ENCODE results near the gene ZNF20.
"Not testable (repeated sequence)": the region's sequence is repeated elsewhere in the genome, so short reads cannot be mapped to it uniquely, and the experiment has no call there.

The ZNF20 gene

GRCh38 chr19:12111943-12112637 is 28.1 kb downstream of the ZNF20 start:
- no peak for DNase-seq

- no peak for DNase-seq
These were observed 29.0 kb downstream of the ZNF20 start for GRCh38 chr19:12111176-12111575.

GRCh38 chr19:12103909-12104308 is 36.2 kb downstream of the ZNF20 start:
- not testable (repeated sequence) for DNase-seq

- DNase-seq: no peak
These were observed 42.1 kb downstream of the ZNF20 start for GRCh38 chr19:12098040-12098439.

GRCh38 chr19:12095111-12095790 is 44.9 kb downstream of the ZNF20 start:
- no peak for DNase-seq

- DNase-seq: no peak
These were observed 46.4 kb downstream of the ZNF20 start for GRCh38 chr19:12093777-12094176.

GRCh38 chr19:12092956-12093355 is 47.2 kb downstream of the ZNF20 start:
- DNase-seq: no peak

GRCh38 chr19:12092065-12092867 is 47.9 kb downstream of the ZNF20 start:
- no peak for DNase-seq

GRCh38 chr19:12090807-12091206 is 49.3 kb downstream of the ZNF20 start:
- peak; percentile 27 to 69 (median 35) for DNase-seq

GRCh38 chr19:12085074-12085818 is 54.9 kb downstream of the ZNF20 start:
- no peak for DNase-seq

- not testable (repeated sequence) for DNase-seq
These were observed 56.8 kb downstream of the ZNF20 start for GRCh38 chr19:12083336-12083735.

All from NCI-H1417 (cell line).